GM12891 (cell line): ENCODE data around the gene CCDC158.
"Not testable (repeated sequence)": the region's sequence is repeated elsewhere in the genome, so short reads cannot be mapped to it uniquely, and the experiment has no call there.

Experiments
- PAX5 ChIP-seq: IDR thresholded peaks from 2 replicates; pipeline ENCODE4 v1.6.1; 2011; ENCODE audit warnings: low read length, moderate library complexity, mild to moderate bottlenecking; ENCODE audit not compliant: insufficient read depth, severe bottlenecking
- POLR2A ChIP-seq: IDR thresholded peaks from 2 replicates; pipeline ENCODE4 v1.6.1; 2011; ENCODE audit warnings: low read depth, low read length, control low read depth
- POLR2AphosphoS5 ChIP-seq: IDR thresholded peaks from 2 replicates; pipeline ENCODE4 v1.6.1; 2011; ENCODE audit warnings: low read depth, low read length, control low read depth
- POU2F2 ChIP-seq: IDR thresholded peaks from 2 replicates; pipeline ENCODE4 v1.6.1; 2011; ENCODE audit warnings: low read depth, mild to moderate bottlenecking, control low read depth, low read length, moderate library complexity
- SPI1 ChIP-seq: IDR thresholded peaks from 2 replicates; pipeline ENCODE4 v1.6.1; 2011; ENCODE audit warnings: low read depth, low read length, control low read depth
- TAF1 ChIP-seq: IDR thresholded peaks from 2 replicates; pipeline ENCODE4 v1.6.1; 2011; ENCODE audit warnings: low read depth, low read length, control low read depth

DNA sequence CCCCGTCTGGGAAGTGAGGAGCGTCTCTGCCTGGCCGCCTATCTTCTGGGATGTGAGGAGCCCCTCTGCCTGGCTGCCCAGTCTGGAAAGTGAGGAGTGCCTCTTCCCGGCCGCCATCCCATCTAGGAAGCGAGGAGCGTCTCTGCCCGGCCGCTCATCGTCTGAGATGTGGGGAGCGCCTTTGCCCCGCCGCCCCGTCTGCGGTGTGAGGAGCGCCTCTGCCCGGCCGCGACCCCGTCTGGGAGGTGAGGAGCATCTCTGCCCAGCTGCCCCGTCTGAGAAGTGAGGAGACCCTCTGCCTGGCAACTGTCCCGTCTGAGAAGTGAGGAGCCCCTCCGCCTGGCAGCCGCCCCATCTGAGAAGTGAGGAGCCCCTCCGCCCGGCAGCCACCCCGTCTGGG lies 2.2 kb upstream of the CCDC158 start:
- TF ChIP-seq POLR2A, POLR2AphosphoS5, TAF1, PAX5, SPI1, POU2F2: not testable (repeated sequence)
